HL-60/S4 (cell line): ENCODE measurements around the gene WNK2.
"Not testable (repeated sequence)": the region's sequence is repeated elsewhere in the genome, so short reads cannot be mapped to it uniquely, and the experiment has no call there.

Experiments used
- in situ Hi-C: fragments of 300-500 bp; cut with MboI; formaldehyde crosslinking; loops from 2 replicates; pipeline ENCODE4 v1.14.3; 2022; ENCODE audit warnings: low sequenced_read_pairs

Gene WNK2

GRCh38 chr9:93183663-93184431 lies at the start of gene WNK2:
Gene WNK2 (plus strand): TSS chr9:93184139. CDS start chr9:93184930, 791 bp downstream.
- in situ Hi-C loops, result no loop called here

GRCh38 chr9:93134740-93135444 lies 49.0 kb upstream of the WNK2 start:
- in situ Hi-C loops, result no loop called here

GRCh38 chr9:93136011-93136440 lies 47.9 kb upstream of the WNK2 start:
- in situ Hi-C loops, result no loop called here

- in situ Hi-C loops, result no loop called here
Measured at GRCh38 chr9:93137362-93137761, 46.6 kb upstream of the WNK2 start.

GRCh38 chr9:93138171-93138764 lies 45.7 kb upstream of the WNK2 start:
- in situ Hi-C loops, result no loop called here

- in situ Hi-C loops, result no loop called here
Measured at GRCh38 chr9:93139365-93140182, 44.4 kb upstream of the WNK2 start.

- in situ Hi-C loops, result no loop called here
Measured at GRCh38 chr9:93141771-93142483, 42.0 kb upstream of the WNK2 start.

- in situ Hi-C loops, result no loop called here
Measured at GRCh38 chr9:93143830-93144530, 40.0 kb upstream of the WNK2 start.

GRCh38 chr9:93146696-93147095 lies 37.2 kb upstream of the WNK2 start:
- in situ Hi-C loops, result not testable (repeated sequence)

- in situ Hi-C loops, result no loop called here
Measured at GRCh38 chr9:93147632-93148031, 36.3 kb upstream of the WNK2 start.

GRCh38 chr9:93148721-93149120 lies 35.2 kb upstream of the WNK2 start:
- in situ Hi-C loops, result no loop called here

GRCh38 chr9:93149361-93149760 lies 34.6 kb upstream of the WNK2 start:
- in situ Hi-C loops, result no loop called here

GRCh38 chr9:93151097-93151784 lies 32.7 kb upstream of the WNK2 start:
- in situ Hi-C loops, result no loop called here

GRCh38 chr9:93154293-93154903 lies 29.5 kb upstream of the WNK2 start:
- in situ Hi-C loops, result no loop called here

- in situ Hi-C loops, result no loop called here
Measured at GRCh38 chr9:93155716-93156474, 28.0 kb upstream of the WNK2 start.

- in situ Hi-C loops, result no loop called here
Measured at GRCh38 chr9:93156475-93157008, 27.4 kb upstream of the WNK2 start.

GRCh38 chr9:93159601-93160471 lies 24.1 kb upstream of the WNK2 start:
- in situ Hi-C loops, result no loop called here
